GM10266 (cell line): ENCODE data around the gene LACRT.
"Not testable (repeated sequence)": the region's sequence is repeated elsewhere in the genome, so short reads cannot be mapped to it uniquely, and the experiment has no call there.

Source experiments
- DNase-seq: peaks from one replicate; pipeline ENCODE4 v3.0.0; 2012; ENCODE audit errors: extremely low spot score
- CTCF ChIP-seq: IDR thresholded peaks from 2 replicates; pipeline ENCODE4 v1.5.1; 2012; ENCODE audit warnings: mild to moderate bottlenecking, low read depth; ENCODE audit not compliant: control insufficient read depth, insufficient read depth; ENCODE audit errors: missing control alignments

LACRT gene

GRCh38 chr12:54641089-54641488, 6.4 kb upstream of the LACRT start:
- DNase-seq, result no peak
- TF ChIP-seq CTCF, result no peak

GRCh38 chr12:54639112-54639511, 4.4 kb upstream of the LACRT start:
- not testable (repeated sequence) for DNase-seq

- DNase-seq, result no peak
- TF ChIP-seq CTCF, result no peak
These were observed 2.5 kb downstream of the LACRT start for GRCh38 chr12:54631988-54632728.

GRCh38 chr12:54631551-54631950, 3.1 kb downstream of the LACRT start:
- DNase-seq, result no peak
- TF ChIP-seq CTCF, result no peak

- DNase-seq, result no peak
- TF ChIP-seq CTCF, result no peak
These were observed 4.8 kb downstream of the LACRT start for GRCh38 chr12:54629925-54630324.

GRCh38 chr12:54628186-54628846, 6.4 kb downstream of the LACRT start:
- DNase-seq, result no peak
- no peak for TF ChIP-seq CTCF

- no peak for DNase-seq
- no peak for TF ChIP-seq CTCF
These were observed 7.4 kb downstream of the LACRT start for GRCh38 chr12:54627304-54627703.

GRCh38 chr12:54625598-54625997, 9.1 kb downstream of the LACRT start:
- no peak for TF ChIP-seq CTCF
- no peak for DNase-seq
